HS-27A (cell line): Measurements from ENCODE around the gene RBM8A.
A peak's percentile ranks its signal among the peaks of the same experiment; 100 is the strongest.

ENCODE experiments used
- DNase-seq: peaks from one replicate; pipeline ENCODE4 v3.0.0-alpha.2; 2012; ENCODE audit warnings: low read depth, missing footprints

The RBM8A gene

DNA sequence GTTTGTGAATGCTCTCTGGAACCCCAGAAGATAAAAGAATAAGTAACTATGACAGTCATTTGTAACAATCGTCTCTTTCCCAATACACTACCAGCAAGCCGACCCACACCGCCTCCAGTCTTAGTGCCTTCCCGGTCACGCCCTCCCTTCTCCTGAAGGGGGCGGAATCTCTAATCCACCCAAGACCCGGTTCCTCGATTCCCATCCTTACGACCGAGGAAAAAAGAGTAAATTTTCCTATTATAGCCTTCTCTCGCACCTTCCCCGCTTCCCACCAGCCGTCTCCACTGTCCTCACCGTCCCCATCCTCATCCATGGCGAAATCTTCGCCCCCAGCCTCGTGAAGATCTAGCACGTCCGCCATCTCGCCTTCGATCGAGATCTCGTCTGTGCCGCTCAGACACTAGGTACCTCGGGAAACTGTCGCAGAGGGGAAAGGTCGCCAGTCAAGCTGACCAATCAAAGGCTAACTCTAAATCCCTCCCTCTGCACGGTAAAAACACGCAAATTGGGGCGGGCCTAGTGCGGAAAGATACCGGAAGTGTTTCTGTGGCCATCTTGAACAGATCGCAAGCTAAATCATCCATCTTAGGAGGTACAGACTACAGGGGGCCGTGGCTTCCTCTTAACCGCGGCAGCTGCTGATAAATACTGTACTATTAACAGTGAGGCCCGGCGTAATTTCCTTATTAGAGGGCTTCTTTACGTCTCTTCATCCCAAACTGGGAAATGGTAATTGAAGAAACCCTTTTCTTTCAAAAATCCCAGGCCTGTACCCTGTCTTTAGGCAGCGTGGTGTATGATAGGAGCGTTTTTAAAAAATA, at the start of gene RBM8A:
TSS of gene RBM8A (minus strand) at position 422 of the 824 bp plus-strand sequence. CDS start at position 364, 58 bp downstream.
- peak; percentile 96 for DNase-seq

DNA sequence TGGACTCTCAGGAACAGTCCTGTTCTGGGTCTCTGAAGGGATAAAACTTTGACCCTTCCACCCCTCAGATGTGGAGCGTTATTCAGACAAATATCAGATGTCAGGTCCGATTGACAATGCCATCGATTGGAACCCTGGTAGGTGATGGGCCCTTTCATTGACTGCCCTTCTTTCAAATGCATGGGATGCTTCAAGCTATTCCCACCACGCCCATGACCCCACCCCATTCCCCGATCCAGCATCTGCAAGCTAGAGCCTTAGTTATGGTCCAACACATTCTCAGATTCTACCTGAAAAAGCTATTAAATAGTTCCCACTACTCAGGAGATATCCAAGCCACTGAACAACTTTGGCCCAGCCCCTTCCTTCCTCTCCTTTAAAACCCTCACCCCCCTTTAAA, 49.7 kb upstream of the RBM8A start:
- DNase-seq: no peak

DNA sequence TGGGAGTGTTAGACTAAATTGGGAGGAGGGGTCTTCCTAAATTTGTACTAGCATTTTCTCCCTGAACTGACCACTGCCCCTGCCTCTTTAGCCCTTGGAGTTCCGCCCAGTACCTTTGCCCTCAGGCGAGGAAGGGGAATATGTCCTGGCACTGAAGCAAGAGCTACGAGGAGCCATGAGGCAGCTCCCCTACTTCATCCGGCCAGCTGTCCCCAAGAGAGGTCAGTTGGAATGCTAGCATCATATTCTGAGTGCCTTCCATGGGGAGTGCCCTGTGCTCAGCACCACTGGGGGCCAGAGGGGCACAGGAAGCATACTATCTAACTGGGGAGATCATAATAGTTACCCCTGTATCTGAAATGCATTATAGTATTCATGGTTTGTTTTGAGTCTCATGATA, 47.9 kb upstream of the RBM8A start:
- DNase-seq: no peak

DNA sequence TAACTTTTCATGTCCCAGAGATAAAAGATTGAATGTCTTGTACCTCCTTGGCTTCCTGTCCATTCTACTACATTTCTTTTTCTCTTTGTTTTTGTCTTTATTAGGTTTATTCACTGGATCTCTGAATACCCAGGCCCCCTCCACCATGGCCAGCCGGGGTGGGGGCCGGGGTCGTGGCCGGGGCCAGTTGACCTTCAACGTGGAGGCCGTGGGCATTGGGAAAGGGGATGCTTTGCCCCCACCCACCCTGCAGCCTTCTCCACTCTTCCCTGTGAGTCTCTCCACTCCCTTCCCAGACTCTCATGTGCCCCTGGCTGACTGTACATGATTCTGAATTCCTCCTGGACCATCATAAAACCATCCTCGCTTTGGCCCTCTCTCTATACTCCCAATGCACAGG, 47.4 kb upstream of the RBM8A start:
- no peak for DNase-seq

DNA sequence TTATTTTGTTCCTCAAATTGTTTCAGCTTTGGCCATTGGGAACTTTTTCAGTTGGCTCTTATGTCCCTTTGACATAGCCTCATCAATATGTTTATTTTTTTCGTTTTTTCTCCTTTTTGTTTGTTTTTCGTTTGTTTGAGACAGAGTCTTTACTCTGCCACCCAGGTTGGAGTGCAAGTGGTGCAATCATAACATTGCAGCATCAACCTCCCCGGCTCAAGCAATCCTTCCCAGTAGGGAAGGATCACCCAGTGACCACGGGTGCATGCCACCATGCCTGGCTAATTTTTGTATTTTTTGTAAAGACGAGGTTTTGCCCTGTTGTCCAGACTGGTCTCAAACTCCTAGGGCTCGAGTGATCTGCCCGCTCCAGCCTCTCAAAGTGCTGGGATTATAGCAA, 45.3 kb upstream of the RBM8A start:
- DNase-seq: no peak

DNA sequence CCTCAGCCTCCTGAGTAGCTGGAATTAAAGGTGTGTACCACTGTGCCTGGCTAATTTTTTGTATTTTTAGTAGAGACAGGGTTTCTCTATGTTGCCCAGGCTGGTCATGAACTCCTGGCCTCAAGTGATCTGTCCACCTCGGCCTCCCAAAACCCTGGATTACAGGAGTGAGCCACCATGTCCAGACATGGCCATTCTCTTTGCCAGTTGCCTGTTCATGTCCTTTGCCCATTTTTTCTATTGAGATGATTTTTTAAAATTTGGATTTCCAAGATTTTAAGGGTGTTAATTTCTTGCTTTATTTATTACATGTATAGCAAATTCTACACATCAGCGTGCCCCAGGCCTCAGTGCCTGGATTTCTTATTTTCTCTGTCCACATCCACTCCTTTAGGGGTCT, 40.0 kb upstream of the RBM8A start:
- DNase-seq: no peak

DNA sequence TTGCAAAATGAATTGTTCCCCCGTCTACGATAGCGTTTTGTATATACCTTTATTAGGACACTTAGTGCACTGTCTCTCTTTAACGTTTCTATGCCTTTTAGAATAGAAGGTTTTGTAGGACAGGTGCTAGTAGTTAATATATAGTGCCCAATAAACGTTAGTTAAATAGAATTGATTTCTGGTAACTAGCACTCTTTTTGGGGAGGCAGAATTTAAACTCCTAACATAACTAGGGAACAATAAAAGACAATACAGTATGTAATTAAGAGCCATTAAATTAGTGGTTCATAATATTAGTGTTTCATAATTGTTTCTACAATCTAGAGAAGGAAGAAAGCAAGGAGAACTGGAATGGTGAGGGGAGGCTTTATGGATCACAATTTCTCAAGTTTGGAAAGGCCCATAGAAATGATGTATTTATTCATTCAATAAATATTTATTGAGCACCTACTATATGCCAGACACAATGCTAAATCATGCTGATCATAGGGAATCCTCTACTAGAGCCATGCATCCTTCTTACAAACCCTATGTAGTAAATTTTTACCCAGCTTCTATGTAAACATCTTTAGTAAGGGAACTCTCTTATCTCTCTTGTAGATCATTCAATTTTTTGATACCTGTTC, 37.9 kb upstream of the RBM8A start:
- no peak for DNase-seq

DNA sequence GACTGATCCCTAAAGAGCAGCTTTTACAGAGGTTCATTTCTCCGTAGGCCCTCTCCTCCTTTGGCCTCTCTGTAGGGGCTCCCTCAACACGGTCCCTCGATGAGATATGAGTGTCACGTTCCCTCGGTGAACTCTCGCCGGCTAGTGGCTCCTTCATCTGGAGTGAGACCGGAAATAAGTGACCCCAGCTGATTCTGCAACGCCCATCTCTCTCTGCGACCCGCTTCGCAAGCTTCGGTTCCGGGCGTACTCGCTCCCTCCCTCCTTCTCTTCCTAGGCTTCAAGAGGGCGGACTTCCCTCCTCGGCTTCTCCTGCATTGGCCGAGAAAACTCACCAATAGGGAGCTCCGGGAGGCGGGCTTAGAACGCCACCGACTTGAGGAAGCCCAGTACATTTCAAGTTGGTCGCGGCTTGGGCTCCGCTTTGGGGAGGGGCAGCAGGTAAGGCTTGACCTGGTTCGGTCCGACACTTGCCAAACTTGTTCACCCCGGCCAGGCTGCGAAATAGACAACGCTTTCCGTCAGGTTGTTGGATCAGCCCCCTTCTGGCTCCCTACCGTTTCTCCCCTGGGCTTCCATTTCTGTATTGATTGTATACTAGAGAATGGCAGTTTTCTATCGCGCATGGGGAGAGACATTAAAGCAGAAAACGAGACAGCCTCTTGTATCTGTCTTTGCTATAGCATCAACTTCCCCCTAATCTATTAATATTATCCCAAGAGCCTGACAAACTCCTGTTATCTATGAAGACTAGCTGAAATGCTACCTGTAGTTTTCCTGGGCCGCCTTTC, 37.2 kb upstream of the RBM8A start, which contains the start of the genes ANKRD34A and POLR3GL:
TSS of gene ANKRD34A (minus strand) at position 248 of the 791 bp plus-strand sequence. CDS start 2,816 bp downstream, outside the sequence.
TSS of gene POLR3GL (plus strand) at position 363 of the 791 bp plus-strand sequence. CDS start 10,176 bp downstream, outside the sequence.
- peak; percentile 82 for DNase-seq

DNA sequence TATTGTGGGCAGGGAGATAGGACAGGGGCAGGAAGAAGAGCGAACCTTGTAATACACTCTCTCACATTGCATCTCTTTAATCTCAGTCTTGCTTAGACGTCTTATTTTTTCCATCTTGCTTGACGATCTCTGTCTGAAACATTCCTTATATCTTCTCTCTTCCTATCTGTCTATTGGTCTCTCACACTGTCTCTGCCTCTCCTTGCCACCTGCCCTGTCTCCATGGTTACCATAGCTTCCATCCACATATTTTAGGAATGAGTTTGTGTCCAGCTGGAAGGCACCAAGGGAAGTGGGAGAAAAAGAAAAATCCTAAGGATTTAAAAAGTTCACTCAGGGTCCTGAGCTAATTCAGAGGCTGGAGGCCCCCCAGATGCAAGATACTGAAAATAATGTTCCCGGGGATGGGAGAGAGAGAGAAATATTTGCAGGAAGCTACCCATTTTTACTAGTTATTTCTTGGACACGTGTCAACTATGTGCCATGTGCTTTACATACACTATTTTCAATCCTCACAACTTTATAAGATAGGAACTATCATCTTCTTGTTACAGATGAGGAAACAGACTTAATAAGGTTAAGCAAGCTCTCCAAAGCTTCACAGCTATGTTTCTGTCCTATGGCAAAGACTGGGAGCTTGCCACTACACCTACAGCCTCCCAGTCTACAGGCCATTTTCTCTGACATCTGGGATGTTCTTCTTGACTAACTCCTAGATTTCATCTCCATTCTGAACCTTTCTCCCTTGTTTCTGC, 36.2 kb upstream of the RBM8A start:
- DNase-seq: no peak

DNA sequence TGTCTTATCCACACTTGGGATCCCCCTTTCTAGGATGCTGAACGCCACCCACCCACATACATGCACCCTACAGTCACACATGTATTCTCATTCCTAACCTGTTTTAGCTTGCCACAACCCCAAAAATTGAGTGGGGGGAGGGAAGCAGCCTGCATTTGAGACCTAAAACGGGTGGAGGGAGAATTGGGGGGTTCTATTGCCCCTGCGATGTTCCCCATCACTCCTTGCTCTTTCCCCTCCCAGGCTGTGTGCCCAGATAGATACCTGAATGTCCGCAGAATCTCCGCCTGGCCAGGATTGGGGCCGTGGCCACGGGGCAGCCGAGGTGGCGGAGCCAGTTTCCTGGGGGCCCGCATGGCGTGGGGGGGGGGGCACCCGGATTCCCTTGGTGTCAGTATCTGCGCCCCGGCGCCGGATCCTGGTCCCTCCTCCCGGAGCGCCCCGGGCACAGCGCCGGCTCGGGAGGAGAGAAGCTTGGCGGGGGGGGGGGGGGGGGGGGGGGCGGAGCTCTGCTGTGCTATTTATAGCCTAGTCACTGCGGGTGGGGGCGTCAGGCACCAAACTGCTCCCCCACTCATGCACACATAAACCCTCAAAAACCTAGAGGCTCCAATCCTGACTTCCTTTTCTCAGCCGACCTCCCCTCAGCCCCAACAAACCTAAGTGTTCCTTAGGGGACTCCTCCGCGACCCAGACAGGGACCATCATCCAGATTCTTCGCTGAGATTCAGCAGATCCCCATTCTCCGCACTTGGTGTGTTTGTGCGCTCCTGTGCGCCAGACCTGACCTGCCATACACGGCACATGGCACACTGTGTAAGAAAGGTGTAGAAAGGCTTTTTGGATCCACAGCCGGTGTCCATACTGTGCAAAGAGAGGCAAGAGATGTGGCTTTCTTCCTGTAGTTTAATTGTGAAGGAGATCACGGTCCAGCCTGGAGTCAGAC, 35.1 kb upstream of the RBM8A start:
- DNase-seq: no peak

DNA sequence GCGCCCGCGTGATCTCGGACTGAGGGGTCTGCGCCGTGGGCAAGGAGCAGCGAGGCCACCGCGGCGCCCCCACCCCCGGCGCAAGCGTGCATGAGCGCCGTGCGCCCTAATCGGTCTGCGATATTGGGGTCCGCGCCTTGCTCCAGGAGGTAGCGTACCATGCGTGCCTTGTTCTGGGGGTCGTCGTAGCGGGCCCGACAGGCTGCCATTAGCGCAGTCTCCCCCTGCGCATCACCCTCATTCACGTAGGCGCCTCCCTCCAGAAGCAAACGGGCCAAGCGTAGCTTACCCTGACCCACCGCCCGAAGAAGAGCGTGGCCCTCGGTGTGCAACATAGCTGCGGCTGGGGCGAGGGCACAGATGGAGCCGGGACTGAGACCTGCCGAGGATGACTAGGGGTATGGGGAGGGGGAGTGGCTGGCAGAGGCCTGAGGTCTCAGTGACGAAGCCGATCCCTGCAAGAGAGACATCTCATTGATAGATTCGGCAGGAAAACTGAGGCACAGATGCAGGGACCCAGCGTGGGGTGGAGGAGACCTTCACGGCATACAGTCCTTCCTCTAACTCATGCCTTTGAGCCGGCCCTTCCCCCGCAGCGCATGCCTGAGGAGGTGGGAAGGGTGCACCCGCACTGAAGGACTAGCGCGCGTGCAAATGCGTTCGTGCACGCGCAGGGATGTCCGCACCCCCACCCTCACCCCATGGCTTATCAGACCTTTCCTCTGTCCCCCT, 34.3 kb upstream of the RBM8A start:
- DNase-seq: no peak

DNA sequence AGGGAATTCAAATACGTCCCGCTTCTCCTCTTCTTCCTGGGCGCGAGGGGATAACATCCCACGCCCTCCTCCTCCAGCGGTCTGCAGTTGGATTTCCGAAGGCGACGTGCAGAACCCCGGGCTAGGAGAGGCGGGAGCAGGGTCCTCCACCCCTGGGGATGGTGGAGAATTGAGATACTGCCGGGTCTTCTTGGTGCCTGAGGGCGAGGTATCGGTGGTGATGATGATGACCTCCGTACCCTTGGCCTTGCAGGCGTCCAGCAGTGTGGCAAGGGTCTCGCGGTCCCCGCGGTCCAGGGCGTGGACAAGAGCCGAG, 33.8 kb upstream of the RBM8A start:
- DNase-seq: no peak

DNA sequence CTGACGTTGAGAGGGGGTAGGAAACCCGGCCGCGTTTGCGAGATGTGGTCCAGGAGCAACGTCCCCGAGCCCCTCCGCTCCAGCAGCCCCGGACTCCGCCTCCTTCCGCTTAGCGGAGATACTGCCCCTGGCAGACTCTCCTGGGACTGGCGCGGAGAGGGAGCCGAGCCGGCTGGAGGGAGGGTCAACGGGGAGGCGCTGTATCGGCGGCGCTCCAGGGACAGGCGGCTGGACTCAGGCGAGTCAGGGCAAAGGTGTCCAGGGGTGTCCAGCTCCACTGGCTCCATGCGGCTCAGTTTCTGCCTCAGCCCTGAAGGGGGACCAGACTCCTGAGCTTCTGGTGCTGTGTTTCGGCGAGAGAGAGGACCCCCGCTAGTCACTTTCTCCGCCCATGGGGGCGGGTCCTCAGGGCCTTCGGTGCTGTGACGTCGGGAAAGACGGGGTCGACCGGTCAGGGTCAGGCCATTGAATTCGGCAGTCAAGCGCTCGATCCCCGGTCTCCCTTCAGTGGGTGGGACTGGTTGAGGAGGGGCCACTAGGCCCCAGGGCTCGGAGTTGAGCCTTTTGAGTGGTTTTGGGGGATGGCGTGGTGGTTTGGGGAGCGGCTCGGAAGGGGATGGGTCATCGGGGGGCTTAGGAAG, 33.3 kb upstream of the RBM8A start:
- DNase-seq: no peak

DNA sequence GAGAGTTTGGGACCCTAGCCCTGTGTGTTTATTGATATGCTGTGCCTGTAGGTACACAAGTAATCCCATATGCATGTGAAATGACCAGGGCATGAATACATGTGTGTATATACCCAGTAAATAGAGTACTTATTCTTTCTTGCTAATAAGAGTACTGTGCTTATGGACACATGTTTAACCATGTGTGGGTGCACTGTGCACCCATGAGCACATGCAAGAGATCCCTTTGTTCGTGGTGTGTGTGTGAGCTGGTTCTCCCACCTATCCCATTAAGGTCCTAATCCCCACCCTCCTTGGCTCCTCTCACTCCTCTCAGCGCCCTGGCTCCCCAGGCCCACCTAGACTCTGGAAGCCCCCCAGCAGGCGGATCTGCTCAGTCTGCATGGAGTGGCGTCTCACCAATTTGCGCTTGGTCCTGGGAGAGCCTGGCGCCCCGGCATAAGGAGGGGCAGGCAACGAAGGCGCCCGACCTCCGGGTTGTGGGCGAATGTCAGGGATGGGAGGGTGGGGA, 32.7 kb upstream of the RBM8A start:
- DNase-seq: no peak

DNA sequence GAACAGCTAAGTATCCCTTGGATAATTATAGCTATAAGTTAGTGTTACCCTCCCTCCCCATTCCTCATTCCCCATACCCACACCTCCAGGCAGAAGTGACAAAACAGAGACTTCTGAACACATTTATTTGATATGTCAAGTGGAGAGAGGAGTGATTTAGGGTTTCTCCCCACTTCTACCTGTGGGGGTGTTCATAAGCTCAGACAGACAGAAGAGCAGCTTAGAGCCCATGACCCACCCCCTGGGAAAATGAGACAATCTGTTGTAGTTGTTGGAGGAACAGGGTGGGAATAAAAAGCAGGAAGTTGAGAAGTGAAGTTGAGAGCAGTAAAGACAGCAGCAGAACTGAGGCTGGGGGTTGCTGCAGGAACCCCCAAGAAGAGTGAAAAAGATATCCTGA, 32.0 kb upstream of the RBM8A start:
- DNase-seq: no peak

DNA sequence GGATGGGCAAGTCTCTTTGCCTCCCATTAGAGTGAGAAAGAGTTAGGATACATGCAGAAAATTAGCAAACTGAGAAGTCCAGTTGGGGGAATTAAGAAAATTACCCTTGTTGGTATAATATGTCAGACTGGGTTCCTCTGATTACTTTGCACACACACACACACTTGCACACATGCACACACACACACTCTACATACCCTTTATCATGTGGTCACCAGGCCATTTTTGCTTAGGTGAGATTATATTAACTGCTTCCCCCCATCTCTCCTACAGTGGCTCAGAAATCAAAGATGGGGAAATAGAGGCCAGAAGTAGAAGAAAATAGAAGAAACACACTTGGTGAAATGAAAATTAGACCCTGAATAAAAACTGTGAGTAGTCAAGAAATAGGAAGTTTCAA, 31.4 kb upstream of the RBM8A start:
- DNase-seq: no peak

DNA sequence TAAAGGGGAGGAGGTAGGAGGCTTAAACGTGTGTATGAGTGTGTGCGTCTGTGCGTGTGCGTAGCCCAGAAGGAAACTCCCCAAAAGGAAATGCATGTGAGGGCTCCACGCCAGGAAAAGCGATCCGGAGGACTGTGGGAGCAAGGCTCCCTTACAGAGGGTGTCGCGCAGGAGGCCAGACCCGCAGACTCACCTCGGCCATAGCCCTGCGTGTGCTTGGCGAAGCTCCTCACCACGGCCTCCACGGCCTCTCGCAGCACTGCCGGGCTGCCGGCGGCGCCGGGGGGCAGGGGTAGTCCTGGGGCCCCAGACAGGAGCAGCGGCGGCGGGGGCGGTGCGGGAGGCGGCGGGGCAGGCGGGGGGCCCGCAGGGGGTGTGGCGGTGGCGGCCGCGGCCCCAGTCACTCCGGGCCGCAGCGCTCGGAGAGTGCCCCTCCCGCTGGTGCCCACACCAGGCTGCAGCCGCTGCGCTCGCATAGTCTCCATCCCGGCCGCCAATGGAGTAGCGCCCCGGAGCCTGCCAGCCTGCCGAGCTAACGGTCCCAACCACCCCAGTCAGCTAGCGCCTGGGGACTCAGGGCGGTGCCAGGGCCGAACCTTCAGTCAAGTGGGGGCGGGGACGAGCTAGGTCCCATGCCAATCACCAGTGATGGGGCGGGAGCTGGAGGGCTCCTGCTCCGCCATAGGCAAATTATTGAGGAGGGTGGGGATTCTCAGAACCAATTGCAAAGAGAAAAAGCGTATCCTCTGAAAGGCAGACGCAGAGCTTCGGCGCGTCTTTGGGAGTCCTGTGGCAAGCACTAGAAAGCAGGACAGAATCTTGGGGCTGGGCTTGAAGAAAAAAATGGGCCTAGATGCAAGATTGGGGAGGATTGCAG, 30.4 kb upstream of the RBM8A start, which contains the start of gene LIX1L:
TSS of gene LIX1L (minus strand) at position 575 of the 877 bp plus-strand sequence. CDS start at position 485, 90 bp downstream.
- DNase-seq: peak; percentile 93

DNA sequence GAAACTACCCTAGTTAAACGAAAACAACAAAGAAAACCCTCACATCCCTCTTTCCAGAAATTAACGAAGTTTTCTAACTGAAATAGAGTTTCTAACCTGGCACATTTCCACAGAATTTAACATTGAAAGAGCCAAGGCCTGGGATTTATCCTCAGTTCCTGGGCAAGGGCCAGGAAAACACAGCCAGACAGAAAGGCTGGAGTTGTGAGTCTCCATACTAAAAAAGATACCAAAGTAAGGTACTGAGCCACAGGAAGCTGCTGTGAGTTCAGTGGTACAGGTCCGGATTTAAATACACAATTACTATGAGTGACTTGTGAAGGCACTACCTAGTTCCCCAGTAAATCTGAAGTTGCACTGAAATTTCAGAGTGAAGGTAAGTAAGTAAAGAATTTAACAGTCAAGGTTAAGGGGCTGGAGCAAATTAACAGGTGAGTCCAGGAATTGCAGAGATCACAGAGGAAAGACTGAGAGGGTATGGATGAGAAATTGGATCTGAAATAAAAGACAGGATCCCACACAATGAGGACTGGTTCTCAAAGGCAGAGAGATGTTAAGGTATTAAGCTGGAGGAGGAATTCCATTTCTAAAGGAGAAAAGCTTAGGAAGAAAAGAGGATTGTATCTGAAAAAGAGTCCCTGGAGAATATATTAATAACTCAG, 29.6 kb upstream of the RBM8A start:
- no peak for DNase-seq
